SK-N-SH (cell line): ENCODE data around the gene TRH. TPM values are rescaled to one million over a fixed set of nuclear protein-coding genes. Genes with fewer than 3 reads are reported as not detected.

Experiments
- CTCF ChIA-PET: fragments of 300-600, 350-600 bp; formaldehyde crosslinking; extraction: SDS; loops from one replicate; lab custom pipeline; 2021; lab: Yijun Ruan, JAX
- POLR2A ChIA-PET: fragments of 350-600 bp; sonication (Branson Sonifier 250); formaldehyde crosslinking; extraction: SDS; loops from one replicate; lab custom pipeline; 2020; ENCODE audit warnings: antibody characterized with exemption, inconsistent platforms; lab: Yijun Ruan, JAX
- DNase-seq: peaks from one replicate; pipeline ENCODE4 v3.0.0; 2012
- H2AFZ ChIP-seq: fragments of 200-600 bp; sonication (generic); 2 replicates; pipeline ENCODE4 v1.8.1; 2016; ENCODE audit warnings: antibody characterized with exemption, mild to moderate bottlenecking, low read depth
- H3F3A ChIP-seq: fragments of 200-600 bp; sonication (generic); replicated peaks from 2 replicates; pipeline ENCODE3; 2016; ENCODE audit warnings: antibody characterized with exemption, mild to moderate bottlenecking; ENCODE audit not compliant: insufficient read depth
- H3K27ac ChIP-seq, 2 experiments: fragments of 200-500 bp in 1 of 2; fragments of 200-600 bp in 1 of 2; sonication (Bioruptor generic) in 1 of 2; sonication (generic), shearing (Covaris generic) in 1 of 2; 2 replicates each; pipeline versions ENCODE4 v1.5.1 to v1.6.1; 2014 to 2016; ENCODE audit warnings: low read depth in 2 of 2, inconsistent platforms in 1 of 2, low read length in 1 of 2, mild to moderate bottlenecking in 1 of 2, mixed read lengths in 1 of 2
- H3K27me3 ChIP-seq: fragments of 200-600 bp; sonication (generic), shearing (Covaris generic); 2 replicates; pipeline ENCODE4 v1.6.1; 2016; ENCODE audit warnings: mixed run types; ENCODE audit not compliant: insufficient read depth
- H3K36me3 ChIP-seq, 2 experiments: fragments of 200-500 bp in 1 of 2; fragments of 200-600 bp in 1 of 2; sonication (Bioruptor generic) in 1 of 2; sonication (generic) in 1 of 2; replicated peaks in 1 of 2; 2 replicates each; pipeline versions ENCODE3 to v1.5.1; 2014 to 2016; ENCODE audit warnings: low read length in 1 of 2, mild to moderate bottlenecking in 1 of 2; ENCODE audit not compliant: insufficient read depth in 2 of 2, control insufficient read depth in 1 of 2
- H3K4me1 ChIP-seq, 2 experiments: fragments of 200-500 bp in 1 of 2; fragments of 200-600 bp in 1 of 2; sonication (Bioruptor generic) in 1 of 2; sonication (generic), shearing (Covaris generic) in 1 of 2; 2 replicates each; pipeline versions ENCODE4 v1.5.1 to v1.6.1; 2014 to 2016; ENCODE audit warnings: low read depth in 1 of 2, low read length in 1 of 2, mixed run types in 1 of 2; ENCODE audit not compliant: insufficient read depth in 2 of 2, control insufficient read depth in 1 of 2
- H3K4me2 ChIP-seq: fragments of 200-600 bp; sonication (generic), shearing (Covaris generic); 2 replicates; pipeline ENCODE4 v1.6.1; 2017; ENCODE audit warnings: mixed run types
- H3K4me3 ChIP-seq, 2 experiments: fragments of 200-500 bp in 1 of 2; fragments of 200-600 bp in 1 of 2; sonication (Bioruptor generic) in 1 of 2; sonication (generic), shearing (Covaris generic) in 1 of 2; 2 replicates each; pipeline versions ENCODE4 v1.5.1 to v1.8.1; 2014 to 2016; ENCODE audit warnings: low read depth in 2 of 2, inconsistent platforms in 1 of 2, low read length in 1 of 2, mild to moderate bottlenecking in 1 of 2, mixed read lengths in 1 of 2, moderate library complexity in 1 of 2
- H3K79me2 ChIP-seq: fragments of 200-600 bp; sonication (generic); 2 replicates; pipeline ENCODE4 v1.8.1; 2017; ENCODE audit warnings: mild to moderate bottlenecking; ENCODE audit not compliant: insufficient read depth
- H3K9ac ChIP-seq: fragments of 200-600 bp; sonication (generic); 2 replicates; pipeline ENCODE4 v1.6.1; 2017; ENCODE audit warnings: mixed run types
- H3K9me2 ChIP-seq: fragments of 200-600 bp; sonication (generic); 2 replicates; pipeline ENCODE4 v1.6.1; 2017; ENCODE audit warnings: mixed run types
- H3K9me3 ChIP-seq: fragments of 200-600 bp; sonication (generic); 2 replicates; pipeline ENCODE4 v1.6.1; 2017; ENCODE audit warnings: mixed run types, mild to moderate bottlenecking, moderate library complexity
- H4K20me1 ChIP-seq: fragments of 200-600 bp; sonication (generic); 2 replicates; pipeline ENCODE4 v1.6.1; 2017; ENCODE audit warnings: mild to moderate bottlenecking, mixed run types; ENCODE audit not compliant: insufficient read depth
- CHD2 ChIP-seq: fragments of 150-350 bp; IDR thresholded peaks from 2 replicates; pipeline ENCODE4 v1.6.1; 2018; ENCODE audit warnings: low read length; ENCODE audit not compliant: partially characterized antibody
- CTCF ChIP-seq: fragments of 200-600 bp; sonication (generic); IDR thresholded peaks from 2 replicates; pipeline ENCODE4 v1.6.1; 2017; ENCODE audit warnings: antibody characterized with exemption, mild to moderate bottlenecking, moderate library complexity
- ELF1 ChIP-seq: IDR thresholded peaks from 2 replicates; pipeline ENCODE4 v1.4.0; 2012
- EP300 ChIP-seq, 2 experiments: IDR thresholded peaks; 2 replicates each; pipeline versions ENCODE4 v1.4.0 to v1.6.1; 2012; ENCODE audit warnings: borderline replicate concordance in 1 of 2, low read depth in 1 of 2, low read length in 1 of 2
- EZH2phosphoT487 ChIP-seq: fragments of 200-600 bp; sonication (generic); IDR thresholded peaks from 2 replicates; pipeline ENCODE4 v1.6.1; 2017; ENCODE audit warnings: low read depth, mixed run types, mild to moderate bottlenecking, antibody characterized with exemption, moderate library complexity, borderline replicate concordance
- FOXJ3 ChIP-seq: sonication (generic); formaldehyde crosslinking; IDR thresholded peaks from 2 replicates; pipeline ENCODE4 v1.5.1; 2020; ENCODE audit warnings: mild to moderate bottlenecking, missing genetic modification reagents
- GABPA ChIP-seq: IDR thresholded peaks from 2 replicates; pipeline ENCODE4 v1.4.0; 2012; ENCODE audit warnings: low read depth, mild to moderate bottlenecking
- IRF3 ChIP-seq: fragments of 150-350 bp; IDR thresholded peaks from 2 replicates; pipeline ENCODE4 v1.6.1; 2016; ENCODE audit warnings: mild to moderate bottlenecking, low read depth, low read length
- MAX ChIP-seq: IDR thresholded peaks from 2 replicates; pipeline ENCODE4 v1.4.0; 2012; ENCODE audit warnings: low read depth
- POLR2AphosphoS5 ChIP-seq: IDR thresholded peaks from 2 replicates; pipeline ENCODE4 v1.6.1; 2012; ENCODE audit warnings: low read depth, low read length
- SIN3A ChIP-seq: IDR thresholded peaks from 2 replicates; pipeline ENCODE4 v1.6.1; 2012; ENCODE audit warnings: low read depth, mild to moderate bottlenecking, low read length, moderate library complexity, borderline replicate concordance
- USF2 ChIP-seq: fragments of 150-350 bp; IDR thresholded peaks from 2 replicates; pipeline ENCODE4 v1.6.1; 2017; ENCODE audit warnings: antibody characterized with exemption, low read length, low read depth, borderline replicate concordance
- YY1 ChIP-seq: IDR thresholded peaks from 2 replicates; pipeline ENCODE4 v1.4.0; 2012; ENCODE audit warnings: low read depth, mild to moderate bottlenecking
- WGBS: methylation state at CpG from one replicate; pipeline ENCODE4 v1.1.6; 2017; ENCODE audit warnings: low lambda C conversion rate; 5-methylcytosine and 5-hydroxymethylcytosine counted together
- polyA plus RNA-seq, 3 experiments: library from polyadenylated mRNA; depleted of rRNA; stranded (reverse); fragments of >200 nt; gene quantifications; 2 replicates each; pipeline ENCODE4 v1.2.3, GENCODE V29; 2012
- TF ChIP-seq, protein P1 (sequence below): IDR thresholded peaks from 2 replicates; pipeline ENCODE4; 2012

Gene TRH
- polyA plus RNA-seq, 1 of the 3 experiments (the other 2 are of a cell fraction): not detected

DNA sequence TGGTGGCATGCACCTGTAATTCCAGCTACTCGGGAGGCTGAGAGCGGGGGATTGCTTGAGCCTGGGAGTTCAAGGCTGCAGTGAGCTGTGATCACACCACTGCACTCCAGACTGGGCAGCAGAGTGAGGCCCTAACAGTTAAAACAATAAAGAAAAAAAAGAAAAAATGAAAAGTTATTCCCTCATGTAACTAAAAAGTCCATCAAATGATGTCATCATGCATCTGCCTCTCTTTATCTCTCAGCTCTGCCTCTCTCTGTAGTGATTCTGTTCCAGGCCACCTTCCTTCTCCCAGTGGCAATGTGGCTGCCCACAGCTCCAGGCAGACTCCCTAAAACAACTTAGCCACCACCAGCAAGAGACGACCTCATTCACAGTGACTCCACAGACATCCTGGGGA is 31.5 kb upstream of the TRH start (continued):
- no peak for TF ChIP-seq EP300 (IDR thresholded peaks at IDR 0.05; ENCODE audit: borderline replicate concordance in 1 of 2, low read depth in 1 of 2, low read length in 1 of 2)
- TF ChIP-seq GABPA: no peak
- no peak for TF ChIP-seq USF2

GRCh38 chr3:129944709-129945108 is 29.8 kb upstream of the TRH start:
- H3K79me2 ChIP-seq: no peaks in the 10 kb centered on the region
- H3K4me3 ChIP-seq: no peak overlapping the region
- H3K4me2 ChIP-seq: no peak overlapping the region
- H3K36me3 ChIP-seq: no peaks in the 10 kb centered on the region
- no peaks in the 10 kb centered on the region for H3K4me1 ChIP-seq
- no peaks in the 10 kb centered on the region; the same call in 1 of the 2 replicates for H3K27me3 ChIP-seq
- TF ChIP-seq POLR2AphosphoS5: no peak
- no peak for TF ChIP-seq EZH2phosphoT487
- no peak for TF ChIP-seq CTCF
- TF ChIP-seq MAX: no peak
- no peak for TF ChIP-seq FOXJ3 (CRISPR knock-in tag)
- TF ChIP-seq CHD2: no peak
- no peak for TF ChIP-seq ELF1
- TF ChIP-seq, protein P1, sequence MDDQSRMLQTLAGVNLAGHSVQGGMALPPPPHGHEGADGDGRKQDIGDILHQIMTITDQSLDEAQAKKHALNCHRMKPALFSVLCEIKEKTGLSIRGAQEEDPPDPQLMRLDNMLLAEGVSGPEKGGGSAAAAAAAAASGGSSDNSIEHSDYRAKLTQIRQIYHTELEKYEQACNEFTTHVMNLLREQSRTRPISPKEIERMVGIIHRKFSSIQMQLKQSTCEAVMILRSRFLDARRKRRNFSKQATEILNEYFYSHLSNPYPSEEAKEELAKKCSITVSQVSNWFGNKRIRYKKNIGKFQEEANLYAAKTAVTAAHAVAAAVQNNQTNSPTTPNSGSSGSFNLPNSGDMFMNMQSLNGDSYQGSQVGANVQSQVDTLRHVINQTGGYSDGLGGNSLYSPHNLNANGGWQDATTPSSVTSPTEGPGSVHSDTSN: no peak
- no peak for TF ChIP-seq YY1
- no peak for TF ChIP-seq GABPA
- TF ChIP-seq IRF3: no peak
- no peak for TF ChIP-seq SIN3A
- H3K9me3 ChIP-seq: no peaks in the 10 kb centered on the region
- H4K20me1 ChIP-seq: no peaks in the 10 kb centered on the region
- no peaks in the 10 kb centered on the region for H3K9me2 ChIP-seq
- no peak overlapping the region for H3K9ac ChIP-seq
- 49% methylated on average over 7 of the region's 7 CpGs for WGBS
- H3F3A ChIP-seq: no peaks in the 10 kb centered on the region
- POLR2A ChIA-PET: no interaction called here
- H3K27ac ChIP-seq: no peak overlapping the region
- CTCF ChIA-PET: interaction anchor here (0.9 to 11.8 kb wide), 5 partner anchors 11 to 157 kb away, joined by 3 to 146 read pairs (median 4); no protein-coding TSS in a partner anchor
- no peak for DNase-seq
- no peak overlapping the region for H2AFZ ChIP-seq
